GM18868 (cell line): ENCODE results near the gene FUT7.
"Not testable (repeated sequence)": the region's sequence is repeated elsewhere in the genome, so short reads cannot be mapped to it uniquely, and the experiment has no call there.

ENCODE experiments used
- ATAC-seq: cut with Tn5 transposase; IDR thresholded peaks from one replicate; pipeline ENCODE4 v1.9.1; 2021; ENCODE audit warnings: mild to moderate bottlenecking, moderate library complexity; ENCODE audit not compliant: unreplicated experiment

Gene FUT7

DNA sequence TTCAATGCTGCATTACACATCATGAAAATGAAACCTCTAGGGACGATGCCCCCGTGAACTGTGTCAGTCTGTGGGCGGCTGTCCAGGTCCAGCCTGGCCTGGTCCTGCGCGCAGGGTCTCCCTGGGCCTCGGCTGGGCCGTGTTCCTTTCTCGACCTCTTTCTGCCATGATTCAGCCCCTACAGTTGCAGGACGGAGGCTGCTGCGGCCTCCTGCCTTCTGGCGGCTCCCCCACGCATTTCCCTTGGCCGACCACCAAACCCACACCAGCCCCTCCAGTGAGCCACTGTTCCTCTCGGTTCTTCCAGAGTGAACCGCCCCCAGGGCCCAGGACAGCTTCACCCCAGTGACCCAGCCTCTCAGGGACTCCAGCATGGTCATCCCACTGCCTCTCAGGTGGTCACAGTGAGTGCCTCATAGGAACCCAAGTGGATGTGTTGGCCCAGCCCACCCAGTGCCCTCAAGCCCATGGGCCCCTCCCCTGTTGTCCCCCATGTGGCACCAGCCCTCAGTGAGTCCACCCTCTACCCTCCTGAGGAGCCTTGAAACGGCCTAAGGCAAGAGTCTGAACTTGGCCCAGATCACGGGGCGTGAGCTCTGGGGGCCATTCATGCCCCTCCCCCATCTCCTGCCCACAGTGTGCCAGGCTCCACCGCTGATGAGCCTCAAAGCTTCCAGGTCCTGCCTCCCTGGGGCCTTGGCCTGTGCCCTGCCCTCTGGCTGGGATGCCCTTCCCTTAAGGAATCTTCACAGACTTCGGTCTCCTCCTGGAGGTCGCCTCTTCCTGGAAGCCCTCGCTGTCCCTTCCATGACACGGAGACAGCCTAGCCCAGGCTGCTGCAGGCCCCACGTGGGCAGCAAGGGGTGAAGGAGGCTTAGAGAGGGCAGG is 25.5 kb downstream of the FUT7 start:
- no peak for ATAC-seq

- ATAC-seq = not testable (repeated sequence)
These were observed 27.6 kb downstream of the FUT7 start for GRCh38 chr9:137004285-137004684.

DNA sequence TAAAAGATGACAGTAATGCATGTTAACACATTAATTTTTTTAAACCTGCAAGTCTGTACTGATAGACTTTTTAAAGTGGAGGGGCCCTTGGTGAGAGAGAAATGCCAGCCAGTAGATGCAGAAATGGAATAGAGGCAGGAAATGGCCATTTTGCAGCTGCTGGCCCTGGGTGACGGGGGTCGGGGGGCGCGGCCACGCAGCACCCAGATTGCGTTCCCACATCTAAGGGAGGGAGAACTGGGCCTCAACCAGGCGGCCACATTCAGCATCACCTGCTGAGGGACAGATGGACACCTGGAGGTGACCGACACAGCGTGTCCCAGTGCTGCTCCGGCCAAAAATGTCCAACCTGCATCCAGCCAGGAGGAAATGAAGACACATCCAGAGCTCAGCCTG is 29.2 kb downstream of the FUT7 start:
- no peak for ATAC-seq

GRCh38 chr9:137001857-137002645 is 29.8 kb downstream of the FUT7 start:
- no peak for ATAC-seq

GRCh38 chr9:137000177-137000930 is 31.5 kb downstream of the FUT7 start:
- ATAC-seq = peak; percentile 60

- no peak for ATAC-seq
These were observed 34.1 kb downstream of the FUT7 start for GRCh38 chr9:136997830-136998234.

- ATAC-seq = no peak
These were observed 34.5 kb downstream of the FUT7 start for GRCh38 chr9:136997371-136997770.

- no peak for ATAC-seq
These were observed 35.3 kb downstream of the FUT7 start, which contains the start of gene CLIC3 for GRCh38 chr9:136996361-136997292. CLIC3 (minus strand) TSS chr9:136996568; CDS start chr9:136996543, 25 bp downstream.

DNA sequence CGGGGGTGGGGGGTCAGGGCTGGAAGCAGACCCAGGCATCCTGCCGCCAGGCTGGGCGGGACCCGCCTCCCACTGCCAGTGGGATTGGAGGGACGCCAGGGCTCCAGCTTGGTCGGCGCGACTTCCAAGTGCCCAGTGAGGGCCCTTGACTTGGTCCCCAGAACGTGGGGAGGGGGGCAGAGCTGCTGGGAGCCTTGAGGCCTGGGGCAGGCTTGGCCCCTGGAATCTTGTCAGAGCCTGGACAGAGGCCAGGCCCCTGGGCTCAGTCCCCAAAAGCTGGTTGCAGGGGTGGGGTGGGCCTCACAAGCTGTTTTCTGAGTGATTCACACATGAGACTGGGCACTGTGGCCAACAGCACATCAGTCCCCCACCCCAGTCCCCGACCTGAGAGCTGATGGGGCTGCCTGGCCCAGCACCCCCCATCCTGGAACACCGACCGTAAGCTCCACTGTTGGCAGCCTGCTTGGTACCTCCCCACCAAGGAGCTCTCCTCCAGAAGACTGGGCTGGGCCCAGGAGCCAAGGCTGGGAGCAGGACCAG is 36.0 kb downstream of the FUT7 start:
- ATAC-seq = no peak

DNA sequence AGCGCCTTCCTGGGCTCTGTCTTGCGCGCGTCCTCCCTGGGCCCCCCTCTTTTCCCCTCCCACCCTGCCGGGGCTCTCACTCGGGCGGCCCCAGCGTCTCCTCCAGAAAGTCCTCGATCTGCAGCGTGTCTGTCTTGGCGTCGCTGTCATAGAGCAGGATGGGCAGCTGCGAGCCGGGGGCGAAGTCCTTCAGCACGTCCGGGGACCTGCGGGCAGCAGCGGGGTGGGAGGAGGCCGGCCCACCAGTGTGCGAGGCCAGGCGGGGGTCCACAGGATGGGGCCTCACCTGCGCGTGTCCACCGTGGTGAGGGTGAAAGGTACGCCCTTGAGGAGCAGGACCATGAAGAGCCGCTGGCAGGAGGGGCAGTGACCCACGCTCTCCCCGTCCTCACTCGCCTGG is 36.5 kb downstream of the FUT7 start:
- no peak for ATAC-seq

- no peak for ATAC-seq
These were observed 37.0 kb downstream of the FUT7 start for GRCh38 chr9:136994888-136995230.

DNA sequence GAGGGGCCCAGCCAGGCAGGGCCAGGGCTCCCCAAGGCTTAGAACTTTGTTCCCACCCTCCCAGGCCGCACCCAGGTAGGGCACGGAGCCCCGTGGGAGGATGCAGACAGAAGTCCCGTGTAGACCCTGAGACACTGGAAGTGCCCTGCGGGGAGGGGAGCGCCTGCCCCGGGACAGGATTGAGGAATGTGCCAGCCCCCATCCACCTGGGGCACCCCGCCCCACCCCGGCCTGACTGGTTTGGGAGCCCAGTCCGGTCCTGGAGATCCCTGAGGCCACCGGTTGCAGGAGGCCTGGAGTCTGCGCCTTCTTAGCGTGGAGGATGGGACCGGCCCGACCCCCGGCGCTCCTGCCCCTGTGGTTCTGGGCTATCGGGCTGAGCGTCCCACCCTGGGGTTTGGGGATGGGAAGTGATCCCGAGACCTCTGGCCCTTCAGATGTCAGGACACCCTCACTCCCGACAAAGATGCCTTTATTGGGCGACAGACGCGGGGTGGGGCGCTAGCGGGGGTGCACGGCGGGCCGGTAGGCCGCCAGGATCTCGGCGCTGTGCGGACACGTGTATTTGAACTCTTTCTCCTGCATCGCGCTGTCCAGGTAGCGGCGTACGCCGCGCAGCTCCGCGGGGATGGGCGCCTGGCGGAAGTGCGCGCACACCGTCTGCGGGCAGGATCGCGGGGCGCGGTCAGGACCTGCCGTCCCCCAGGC is 37.6 kb downstream of the FUT7 start:
- ATAC-seq = no peak

DNA sequence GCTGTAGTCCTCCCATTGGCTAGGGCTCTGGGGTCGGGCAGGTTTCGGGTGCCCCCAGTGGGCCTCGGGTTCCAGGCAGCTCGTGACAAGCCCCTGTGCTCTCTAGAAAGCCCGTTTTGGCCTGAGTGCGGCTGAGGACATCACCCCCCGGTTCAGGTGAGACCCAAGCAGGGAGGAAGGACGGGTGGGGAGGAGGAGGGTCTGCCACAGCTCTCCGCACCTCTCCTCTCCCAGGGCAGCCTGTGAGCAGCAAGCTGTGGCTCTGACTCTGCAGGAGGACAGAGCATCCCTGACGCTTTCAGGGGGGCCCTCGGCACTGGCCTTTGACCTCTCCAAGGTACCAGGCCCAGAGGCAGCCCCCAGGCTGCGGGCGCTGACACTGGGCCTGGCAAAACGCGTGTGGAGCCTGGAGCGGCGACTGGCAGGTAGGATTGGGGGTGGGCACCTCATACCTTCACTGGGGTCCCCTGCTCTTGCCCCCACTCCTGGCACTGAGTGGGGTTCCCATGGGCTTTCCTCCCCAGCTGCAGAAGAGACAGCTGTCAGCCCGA is 39.0 kb downstream of the FUT7 start:
- ATAC-seq = no peak

DNA sequence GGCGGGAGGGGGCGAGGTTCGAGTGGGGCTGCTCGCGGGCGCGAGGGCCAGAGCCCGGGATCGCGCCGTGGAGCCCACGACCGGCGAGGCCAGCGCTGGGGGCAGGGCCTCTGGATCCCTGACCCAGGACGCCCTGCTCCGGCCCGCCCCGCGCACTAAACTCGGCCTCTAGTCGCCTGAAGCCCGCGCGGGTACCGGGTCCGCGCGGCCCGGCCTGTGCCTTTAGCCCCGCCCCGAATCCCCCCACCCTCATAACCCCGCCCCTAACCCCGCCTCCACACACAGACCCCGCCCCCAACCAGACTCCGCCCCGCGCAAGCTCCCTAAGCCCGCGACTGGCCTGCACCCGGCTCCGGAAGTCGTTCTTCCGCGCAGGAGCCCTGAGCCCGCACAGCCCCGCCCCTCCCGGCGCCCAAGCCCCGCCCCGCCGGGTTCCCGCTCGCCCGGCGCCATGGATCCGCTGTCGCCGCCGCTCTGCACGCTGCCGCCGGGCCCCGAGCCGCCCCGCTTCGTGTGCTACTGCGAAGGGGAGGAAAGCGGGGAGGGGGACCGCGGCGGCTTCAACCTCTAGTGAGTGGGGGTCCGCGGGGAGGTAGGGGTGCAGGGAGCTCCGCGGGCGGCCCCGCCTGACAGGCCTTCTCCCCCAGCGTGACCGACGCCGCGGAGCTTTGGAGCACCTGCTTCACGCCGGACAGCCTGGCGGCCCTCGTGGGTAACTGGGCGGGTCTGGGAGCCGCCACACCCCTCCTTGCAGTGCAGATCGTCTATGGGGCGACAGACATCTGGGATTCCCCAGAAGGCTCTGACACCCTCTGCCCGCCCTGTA is 39.7 kb downstream of the FUT7 start, which contains the start of gene PAXX:
PAXX (plus strand) TSS at position 430 of the 826 bp plus-strand sequence; CDS start at position 452, 22 bp downstream.
- peak; percentile 83 for ATAC-seq

GRCh38 chr9:136990242-136990911 is 41.5 kb downstream of the FUT7 start:
- no peak for ATAC-seq

- ATAC-seq = no peak
These were observed 43.0 kb downstream of the FUT7 start for GRCh38 chr9:136988872-136989271.

DNA sequence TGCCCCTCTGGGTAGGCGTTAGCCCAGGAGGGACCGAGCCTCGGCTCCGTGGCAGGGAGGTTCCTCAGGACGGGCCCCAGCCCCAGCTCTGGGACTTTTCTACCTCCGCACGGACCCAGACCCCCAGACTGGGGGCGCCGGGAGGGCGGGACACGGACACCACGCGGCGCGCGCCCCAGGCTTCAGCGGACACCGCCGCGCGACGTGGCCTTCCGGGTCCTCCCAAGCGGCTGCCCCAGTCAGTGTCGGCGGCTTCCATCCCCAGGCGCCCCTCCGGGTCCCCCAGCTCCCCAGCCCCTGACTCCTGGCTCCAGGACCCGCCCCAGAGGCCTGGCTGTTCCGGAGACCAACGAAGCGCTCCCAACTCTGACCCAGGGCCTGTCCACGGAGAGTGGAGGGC is 46.0 kb downstream of the FUT7 start:
- no peak for ATAC-seq
